Endothelial cell of umbilical vein (primary cell): ENCODE data around the gene CREG2. TPM values are rescaled to one million over a fixed set of nuclear protein-coding genes. Genes with fewer than 3 reads are reported as not detected.

ENCODE experiments used
- BruUV-seq: library from RNA; stranded (reverse); fragments of 400-500 nt; replicated peaks from 2 replicates; lab custom pipeline; 2021; lab: Mats Ljungman, UMichigan
- CTCF ChIA-PET: fragments of 300-600, 350-600 bp; sonication (Branson Sonifier 250); formaldehyde crosslinking; loops from one replicate; lab custom pipeline; 2021; ENCODE audit warnings: antibody characterized with exemption, inconsistent platforms; lab: Charles Lee
- POLR2A ChIA-PET: fragments of 300-600, 350-600 bp; sonication (Branson Sonifier 250); formaldehyde crosslinking; loops from one replicate; lab custom pipeline; 2021; ENCODE audit warnings: antibody characterized with exemption, inconsistent platforms; lab: Charles Lee
- DNase-seq: peaks from one replicate; pipeline ENCODE4 v3.0.0-alpha.2; 2011; ENCODE audit warnings: low read depth, low spot score
- FAIRE-seq: peaks from 2 replicates; lab custom pipeline; 2011; peaks lifted over from hg19 to GRCh38; lab: Jason Lieb, UNC
- H2AFZ ChIP-seq: 2 replicates; pipeline ENCODE4 v1.6.0; 2012; ENCODE audit warnings: low read depth, low read length, control low read depth, inconsistent platforms
- H3K27ac ChIP-seq: 2 replicates; pipeline ENCODE4 v1.5.1; 2011; ENCODE audit warnings: low read depth, mild to moderate bottlenecking, control low read depth, low read length, moderate library complexity; ENCODE audit not compliant: insufficient read depth
- H3K27me3 ChIP-seq, 2 experiments: 2 replicates each; pipeline versions ENCODE4 v1.6.0 to v1.6.1; 2011; ENCODE audit warnings: low read length in 2 of 2, mixed read lengths in 1 of 2; ENCODE audit not compliant: control insufficient read depth in 2 of 2, insufficient read depth in 2 of 2
- H3K36me3 ChIP-seq, 2 experiments: 2 replicates in 1 of 2; 3 replicates in 1 of 2; pipeline ENCODE4 v1.5.1; 2011; ENCODE audit warnings: low read length in 2 of 2, mild to moderate bottlenecking in 1 of 2, moderate library complexity in 1 of 2; ENCODE audit not compliant: control insufficient read depth in 2 of 2, insufficient read depth in 2 of 2; ENCODE audit errors: extremely low read depth in 1 of 2
- H3K4me1 ChIP-seq: 3 replicates; pipeline ENCODE4 v1.5.1; 2011; ENCODE audit warnings: mild to moderate bottlenecking, low read length; ENCODE audit not compliant: control insufficient read depth, insufficient read depth; ENCODE audit errors: extremely low read depth
- H3K4me2 ChIP-seq: 2 replicates; pipeline ENCODE4 v1.6.1; 2011; ENCODE audit warnings: low read length, control low read depth, mixed read lengths; ENCODE audit not compliant: insufficient read depth
- H3K4me3 ChIP-seq, 3 experiments: fragments of 200-600 bp in 1 of 3; sonication (generic), shearing (Covaris generic) in 1 of 3; replicated peaks in 1 of 3; 2 replicates each; pipeline ENCODE4 v1.5.1; 2011 to 2016; ENCODE audit warnings: control low read depth in 3 of 3, low read length in 3 of 3, mild to moderate bottlenecking in 2 of 3, inconsistent platforms in 1 of 3, low read depth in 1 of 3, moderate library complexity in 1 of 3; ENCODE audit not compliant: insufficient read depth in 1 of 3
- H3K79me2 ChIP-seq: 2 replicates; pipeline ENCODE4 v1.6.0; 2012; ENCODE audit warnings: low read length, inconsistent platforms; ENCODE audit not compliant: control insufficient read depth, insufficient read depth
- H3K9ac ChIP-seq: replicated peaks from 2 replicates; pipeline ENCODE3; 2011; ENCODE audit warnings: low read length, control low read depth; ENCODE audit not compliant: insufficient read depth; ENCODE audit errors: extremely low read depth
- H3K9me1 ChIP-seq: replicated peaks from 3 replicates; pipeline ENCODE4 v1.6.0; 2011; ENCODE audit warnings: mild to moderate bottlenecking, low read length; ENCODE audit not compliant: control insufficient read depth, insufficient read depth; ENCODE audit errors: extremely low read depth
- H3K9me3 ChIP-seq: replicated peaks from 2 replicates; pipeline ENCODE4 v1.5.1; 2012; ENCODE audit warnings: low read length, inconsistent platforms; ENCODE audit not compliant: control insufficient read depth, insufficient read depth
- H4K20me1 ChIP-seq: replicated peaks from 2 replicates; pipeline ENCODE3; 2011; ENCODE audit warnings: mild to moderate bottlenecking, low read length; ENCODE audit not compliant: control insufficient read depth, insufficient read depth; ENCODE audit errors: extremely low read depth
- EZH2 ChIP-seq: IDR thresholded peaks from 2 replicates; pipeline ENCODE4 v1.6.1; 2012; ENCODE audit warnings: borderline replicate concordance, low read depth, mild to moderate bottlenecking, moderate library complexity, low read length, inconsistent platforms; ENCODE audit not compliant: severe bottlenecking
- FOS ChIP-seq: IDR thresholded peaks from 2 replicates; pipeline ENCODE4 v1.6.1; 2011; ENCODE audit warnings: mild to moderate bottlenecking, low read length, moderate library complexity, borderline replicate concordance; ENCODE audit not compliant: insufficient read depth
- GATA2 ChIP-seq: IDR thresholded peaks from 2 replicates; pipeline ENCODE4 v1.7.0; 2011; ENCODE audit warnings: low read depth, mild to moderate bottlenecking, moderate library complexity, mixed read lengths, low read length; ENCODE audit not compliant: insufficient read length, insufficient read depth
- JUN ChIP-seq: IDR thresholded peaks from 2 replicates; pipeline ENCODE4 v1.6.1; 2011; ENCODE audit warnings: borderline replicate concordance, low read depth; ENCODE audit not compliant: insufficient read length, insufficient read depth
- MYC ChIP-seq: IDR thresholded peaks from one replicate; pipeline ENCODE4 v1.6.1; 2011; ENCODE audit warnings: mild to moderate bottlenecking, low read depth, low read length
- POLR2A ChIP-seq: IDR thresholded peaks from 2 replicates; pipeline ENCODE4 v1.6.1; 2012; ENCODE audit warnings: low read depth, mild to moderate bottlenecking, control low read depth, low read length
- POLR2AphosphoS5 ChIP-seq: IDR thresholded peaks from 2 replicates; pipeline ENCODE4 v1.6.1; 2012; ENCODE audit warnings: low read depth, mild to moderate bottlenecking, control low read depth, low read length, moderate library complexity; ENCODE audit not compliant: insufficient read depth
- dilution Hi-C: fragments of 300-500 bp; cut with MboI; formaldehyde crosslinking; loops from one replicate; pipeline ENCODE4 v1.15.0; 2019; ENCODE audit warnings: low sequenced_read_pairs; ENCODE audit not compliant: extremely low pct_ligation_motif_present
- intact Hi-C: fragments of 100-400 bp; cut with micrococcal nuclease; formaldehyde crosslinking; loops from one replicate; pipeline ENCODE4 v1.10.0; 2022
- polyA plus RNA-seq, 4 experiments: library from polyadenylated mRNA; depleted of rRNA in 3 of 4; stranded (reverse) in 3 of 4; unstranded in 1 of 4; fragments of >200 nt; gene quantifications; 2 replicates each; pipeline versions ENCODE4 v1.2.1 to v1.2.3, GENCODE V29; 2011 to 2012; ENCODE audit warnings: missing spikeins in 1 of 4
- total RNA-seq: library from RNA; stranded (reverse); gene quantifications from 2 replicates; pipeline ENCODE4 v1.2.3, GENCODE V29; 2021
- TF ChIP-seq, protein P1 (sequence below): IDR thresholded peaks from 2 replicates; pipeline ENCODE4 v1.6.1; 2011; ENCODE audit not compliant: insufficient read depth, insufficient read length
- TF ChIP-seq, protein P2 (sequence below), 2 donors: IDR thresholded peaks; 1 replicate in 1 of 2; 2 replicates in 1 of 2; pipeline ENCODE4 v1.5.1; 2011; ENCODE audit warnings: low read length in 2 of 2, mild to moderate bottlenecking in 2 of 2, moderate library complexity in 2 of 2, control low read depth in 1 of 2, inconsistent platforms in 1 of 2, low read depth in 1 of 2; ENCODE audit not compliant: insufficient read depth in 1 of 2; ENCODE audit errors: extremely low read depth in 1 of 2

The CREG2 gene
- total and polyA plus RNA-seq, 2 donors (not counting 3 experiments of a cell fraction or from before 2014, with no cell fraction given), result 0.48 to 2.0 TPM

DNA sequence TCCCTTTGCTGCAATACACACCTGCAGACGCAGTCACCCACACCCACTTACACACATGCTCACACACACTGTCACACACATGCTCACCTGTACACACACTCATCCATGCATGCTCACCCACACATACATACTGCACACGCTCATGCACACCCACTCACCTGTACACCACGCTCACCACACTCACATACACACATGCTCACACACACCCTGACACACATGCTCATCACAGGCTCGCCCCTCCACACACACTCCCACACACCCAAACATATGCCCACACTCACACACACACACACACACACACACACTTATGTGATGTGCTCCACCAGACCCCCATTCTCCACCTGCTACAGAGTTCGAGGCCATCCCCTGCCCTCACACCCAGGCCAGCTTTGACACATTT lies 22.8 kb upstream of the CREG2 start:
- FAIRE-seq, result no peak
- POLR2A ChIA-PET, result no interaction called here

More for the DNA sequence above, 22.8 kb upstream of the CREG2 start:
- H4K20me1 ChIP-seq, result no peaks in the 10 kb centered on the region
- H2AFZ ChIP-seq, result no peak overlapping the region
- no peaks in the 10 kb centered on the region for H3K9me3 ChIP-seq
- H3K27ac ChIP-seq, result no peak overlapping the region
- no peak overlapping the region for H3K4me2 ChIP-seq
- H3K9ac ChIP-seq, result no peak overlapping the region
- no TSS peak for BruUV-seq
- H3K9me1 ChIP-seq, result no peaks in the 10 kb centered on the region
- TF ChIP-seq JUN, result no peak
- no peak for TF ChIP-seq MYC
- no peak for TF ChIP-seq EZH2
- TF ChIP-seq POLR2AphosphoS5, result no peak
- TF ChIP-seq, protein P1, sequence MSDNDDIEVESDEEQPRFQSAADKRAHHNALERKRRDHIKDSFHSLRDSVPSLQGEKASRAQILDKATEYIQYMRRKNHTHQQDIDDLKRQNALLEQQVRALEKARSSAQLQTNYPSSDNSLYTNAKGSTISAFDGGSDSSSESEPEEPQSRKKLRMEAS, result no peak
- TF ChIP-seq POLR2A, result no peak
- no peak for TF ChIP-seq GATA2
- no peak for TF ChIP-seq FOS
- TF ChIP-seq, protein P2, sequence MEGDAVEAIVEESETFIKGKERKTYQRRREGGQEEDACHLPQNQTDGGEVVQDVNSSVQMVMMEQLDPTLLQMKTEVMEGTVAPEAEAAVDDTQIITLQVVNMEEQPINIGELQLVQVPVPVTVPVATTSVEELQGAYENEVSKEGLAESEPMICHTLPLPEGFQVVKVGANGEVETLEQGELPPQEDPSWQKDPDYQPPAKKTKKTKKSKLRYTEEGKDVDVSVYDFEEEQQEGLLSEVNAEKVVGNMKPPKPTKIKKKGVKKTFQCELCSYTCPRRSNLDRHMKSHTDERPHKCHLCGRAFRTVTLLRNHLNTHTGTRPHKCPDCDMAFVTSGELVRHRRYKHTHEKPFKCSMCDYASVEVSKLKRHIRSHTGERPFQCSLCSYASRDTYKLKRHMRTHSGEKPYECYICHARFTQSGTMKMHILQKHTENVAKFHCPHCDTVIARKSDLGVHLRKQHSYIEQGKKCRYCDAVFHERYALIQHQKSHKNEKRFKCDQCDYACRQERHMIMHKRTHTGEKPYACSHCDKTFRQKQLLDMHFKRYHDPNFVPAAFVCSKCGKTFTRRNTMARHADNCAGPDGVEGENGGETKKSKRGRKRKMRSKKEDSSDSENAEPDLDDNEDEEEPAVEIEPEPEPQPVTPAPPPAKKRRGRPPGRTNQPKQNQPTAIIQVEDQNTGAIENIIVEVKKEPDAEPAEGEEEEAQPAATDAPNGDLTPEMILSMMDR (IDR thresholded peaks at IDR 0.05; ENCODE audit: extremely low read depth in 1 of 2, insufficient read depth in 1 of 2, low read depth in 1 of 2, low read length in 2 of 2), result no peak
- no peaks in the 10 kb centered on the region for H3K4me1 ChIP-seq
- no peaks in the 10 kb centered on the region for H3K36me3 ChIP-seq
- DNase-seq, result no peak
- no peak overlapping the region for H3K4me3 ChIP-seq
- dilution Hi-C loops, result no loop called here
- no peaks in the 10 kb centered on the region for H3K79me2 ChIP-seq
- H3K27me3 ChIP-seq, result peaks cover 0 to 18% of the 10 kb centered on the region in 2 experiments
- CTCF ChIA-PET, result interaction anchor here (1.2 to 7.8 kb wide), 5 partner anchors 9 to 133 kb away, joined by 3 to 55 read pairs (median 4); partner anchors contain the start of gene CREG2
- intact Hi-C loops, result no loop called here
